GM23338 (cell line): Measurements from ENCODE around the gene NTNG1.
"Not testable (repeated sequence)": the region's sequence is repeated elsewhere in the genome, so short reads cannot be mapped to it uniquely, and the experiment has no call there.

Experiments
- CREB1 ChIP-seq: fragments of 250-450 bp; sonication (Bioruptor Pico); IDR thresholded peaks from 2 replicates; pipeline ENCODE4 v1.5.0; 2020; ENCODE audit warnings: low read depth, mild to moderate bottlenecking, moderate library complexity
- EZH2 ChIP-seq: fragments of 200-600 bp; sonication (generic); IDR thresholded peaks from one replicate; pipeline ENCODE4 v1.8.0; 2017; ENCODE audit warnings: antibody characterized with exemption, mild to moderate bottlenecking, low read depth; ENCODE audit not compliant: unreplicated experiment
- EZH2phosphoT487 ChIP-seq: fragments of 200-600 bp; sonication (generic); IDR thresholded peaks from one replicate; pipeline ENCODE4 v1.8.1; 2018; ENCODE audit warnings: antibody characterized with exemption; ENCODE audit not compliant: unreplicated experiment
- JUNB ChIP-seq: IDR thresholded peaks from one replicate; pipeline ENCODE4 v1.6.1; 2016; ENCODE audit warnings: antibody characterized with exemption; ENCODE audit not compliant: unreplicated experiment
- POLR2AphosphoS5 ChIP-seq: IDR thresholded peaks from 2 replicates; pipeline ENCODE4 v1.6.1; 2016; ENCODE audit warnings: antibody characterized with exemption, low read depth
- STAT1 ChIP-seq: IDR thresholded peaks from one replicate; pipeline ENCODE4 v1.6.1; 2016; ENCODE audit warnings: antibody characterized with exemption; ENCODE audit not compliant: unreplicated experiment
- TF ChIP-seq, protein P1 (sequence below), 2 experiments: fragments of 200-600 bp in 1 of 2; sonication (generic) in 1 of 2; conservative IDR thresholded peaks; 2 replicates each; pipeline versions ENCODE4 v1.5.1 to v1.6.1; 2016 to 2017; ENCODE audit warnings: antibody characterized with exemption in 2 of 2, low read depth in 2 of 2, mild to moderate bottlenecking in 2 of 2, moderate library complexity in 1 of 2
- TF ChIP-seq, protein P2 (sequence below): IDR thresholded peaks from one replicate; pipeline ENCODE4 v1.6.1; 2018; ENCODE audit warnings: antibody characterized with exemption; ENCODE audit not compliant: unreplicated experiment
- TF ChIP-seq, protein P3 (sequence below): IDR thresholded peaks from 2 replicates; pipeline ENCODE4 v1.6.1; 2016; ENCODE audit warnings: antibody characterized with exemption

DNA sequence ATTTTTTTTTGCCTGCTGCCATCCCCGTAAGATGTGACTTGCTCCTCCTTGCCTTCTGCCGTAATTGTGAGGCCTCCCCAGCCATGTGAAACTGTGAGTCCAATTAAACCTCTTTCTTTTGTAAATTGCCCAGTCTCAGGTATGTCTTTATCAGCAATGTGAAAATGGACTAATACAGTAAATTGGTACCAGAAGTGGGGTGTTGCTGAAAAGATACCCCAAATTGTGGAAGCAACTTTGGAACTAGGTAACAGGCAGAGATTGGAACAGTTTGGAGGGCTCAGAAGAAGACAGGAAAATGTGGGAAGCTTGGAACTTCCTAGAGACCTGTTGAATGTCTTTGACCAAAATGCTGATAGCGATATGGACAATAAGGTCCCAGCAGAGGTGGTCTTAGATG is 95.9 kb downstream of the NTNG1 start:
- TF ChIP-seq POLR2AphosphoS5; STAT1; EZH2phosphoT487; CREB1 (CRISPR knock-in tag); EZH2; JUNB: not testable (repeated sequence)
- TF ChIP-seq, protein P1, sequence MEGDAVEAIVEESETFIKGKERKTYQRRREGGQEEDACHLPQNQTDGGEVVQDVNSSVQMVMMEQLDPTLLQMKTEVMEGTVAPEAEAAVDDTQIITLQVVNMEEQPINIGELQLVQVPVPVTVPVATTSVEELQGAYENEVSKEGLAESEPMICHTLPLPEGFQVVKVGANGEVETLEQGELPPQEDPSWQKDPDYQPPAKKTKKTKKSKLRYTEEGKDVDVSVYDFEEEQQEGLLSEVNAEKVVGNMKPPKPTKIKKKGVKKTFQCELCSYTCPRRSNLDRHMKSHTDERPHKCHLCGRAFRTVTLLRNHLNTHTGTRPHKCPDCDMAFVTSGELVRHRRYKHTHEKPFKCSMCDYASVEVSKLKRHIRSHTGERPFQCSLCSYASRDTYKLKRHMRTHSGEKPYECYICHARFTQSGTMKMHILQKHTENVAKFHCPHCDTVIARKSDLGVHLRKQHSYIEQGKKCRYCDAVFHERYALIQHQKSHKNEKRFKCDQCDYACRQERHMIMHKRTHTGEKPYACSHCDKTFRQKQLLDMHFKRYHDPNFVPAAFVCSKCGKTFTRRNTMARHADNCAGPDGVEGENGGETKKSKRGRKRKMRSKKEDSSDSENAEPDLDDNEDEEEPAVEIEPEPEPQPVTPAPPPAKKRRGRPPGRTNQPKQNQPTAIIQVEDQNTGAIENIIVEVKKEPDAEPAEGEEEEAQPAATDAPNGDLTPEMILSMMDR (conservative IDR thresholded peaks at IDR 0.05; ENCODE audit: low read depth in 2 of 2), result not testable (repeated sequence)
- TF ChIP-seq, protein P2, sequence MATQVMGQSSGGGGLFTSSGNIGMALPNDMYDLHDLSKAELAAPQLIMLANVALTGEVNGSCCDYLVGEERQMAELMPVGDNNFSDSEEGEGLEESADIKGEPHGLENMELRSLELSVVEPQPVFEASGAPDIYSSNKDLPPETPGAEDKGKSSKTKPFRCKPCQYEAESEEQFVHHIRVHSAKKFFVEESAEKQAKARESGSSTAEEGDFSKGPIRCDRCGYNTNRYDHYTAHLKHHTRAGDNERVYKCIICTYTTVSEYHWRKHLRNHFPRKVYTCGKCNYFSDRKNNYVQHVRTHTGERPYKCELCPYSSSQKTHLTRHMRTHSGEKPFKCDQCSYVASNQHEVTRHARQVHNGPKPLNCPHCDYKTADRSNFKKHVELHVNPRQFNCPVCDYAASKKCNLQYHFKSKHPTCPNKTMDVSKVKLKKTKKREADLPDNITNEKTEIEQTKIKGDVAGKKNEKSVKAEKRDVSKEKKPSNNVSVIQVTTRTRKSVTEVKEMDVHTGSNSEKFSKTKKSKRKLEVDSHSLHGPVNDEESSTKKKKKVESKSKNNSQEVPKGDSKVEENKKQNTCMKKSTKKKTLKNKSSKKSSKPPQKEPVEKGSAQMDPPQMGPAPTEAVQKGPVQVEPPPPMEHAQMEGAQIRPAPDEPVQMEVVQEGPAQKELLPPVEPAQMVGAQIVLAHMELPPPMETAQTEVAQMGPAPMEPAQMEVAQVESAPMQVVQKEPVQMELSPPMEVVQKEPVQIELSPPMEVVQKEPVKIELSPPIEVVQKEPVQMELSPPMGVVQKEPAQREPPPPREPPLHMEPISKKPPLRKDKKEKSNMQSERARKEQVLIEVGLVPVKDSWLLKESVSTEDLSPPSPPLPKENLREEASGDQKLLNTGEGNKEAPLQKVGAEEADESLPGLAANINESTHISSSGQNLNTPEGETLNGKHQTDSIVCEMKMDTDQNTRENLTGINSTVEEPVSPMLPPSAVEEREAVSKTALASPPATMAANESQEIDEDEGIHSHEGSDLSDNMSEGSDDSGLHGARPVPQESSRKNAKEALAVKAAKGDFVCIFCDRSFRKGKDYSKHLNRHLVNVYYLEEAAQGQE, result not testable (repeated sequence)
- TF ChIP-seq, protein P3, sequence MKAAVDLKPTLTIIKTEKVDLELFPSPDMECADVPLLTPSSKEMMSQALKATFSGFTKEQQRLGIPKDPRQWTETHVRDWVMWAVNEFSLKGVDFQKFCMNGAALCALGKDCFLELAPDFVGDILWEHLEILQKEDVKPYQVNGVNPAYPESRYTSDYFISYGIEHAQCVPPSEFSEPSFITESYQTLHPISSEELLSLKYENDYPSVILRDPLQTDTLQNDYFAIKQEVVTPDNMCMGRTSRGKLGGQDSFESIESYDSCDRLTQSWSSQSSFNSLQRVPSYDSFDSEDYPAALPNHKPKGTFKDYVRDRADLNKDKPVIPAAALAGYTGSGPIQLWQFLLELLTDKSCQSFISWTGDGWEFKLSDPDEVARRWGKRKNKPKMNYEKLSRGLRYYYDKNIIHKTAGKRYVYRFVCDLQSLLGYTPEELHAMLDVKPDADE, result not testable (repeated sequence)
